Measurements from ENCODE around the gene HADHB.
"Not testable (repeated sequence)": the region's sequence is repeated elsewhere in the genome, so short reads cannot be mapped to it uniquely, and the experiment has no call there.

Gene HADHB

GRCh38 chr2:26331321-26331720 is 86.6 kb downstream of the HADHB start:
- DNase-seq: not testable (repeated sequence)

- DNase-seq: no peak
Observed at GRCh38 chr2:26333293-26333692, 88.6 kb downstream of the HADHB start.

- DNase-seq: no peak
Observed at GRCh38 chr2:26335231-26335630, 90.5 kb downstream of the HADHB start.

GRCh38 chr2:26336719-26337118 is 92.0 kb downstream of the HADHB start:
- DNase-seq: no peak

- no peak for DNase-seq
Observed at GRCh38 chr2:26337298-26337697, 92.6 kb downstream of the HADHB start.
